Measurements from ENCODE around the gene NR2F2. TPM values are rescaled to one million over a fixed set of nuclear protein-coding genes. Genes with fewer than 3 reads are reported as not detected.

NR2F2 gene
- polyA plus RNA-seq (2013, experiment 1 of 2; ENCODE audit: insufficient read length) = 53.6 TPM
- polyA plus RNA-seq (2013, experiment 2 of 2; ENCODE audit: insufficient read length) = 56.2 TPM

GRCh38 chr15:96330450-96331143, at the start of gene NR2F2:
Gene NR2F2 (plus strand): TSS chr15:96330700. CDS start chr15:96332106, 1,406 bp downstream.
- peak; percentile 100 for DNase-seq

GRCh38 chr15:96285305-96285704, 45.2 kb upstream of the NR2F2 start:
- peak; percentile 99 for DNase-seq

GRCh38 chr15:96285729-96286254, 44.7 kb upstream of the NR2F2 start:
- DNase-seq = no peak

- no peak for DNase-seq
Measured at GRCh38 chr15:96290679-96291078, 39.8 kb upstream of the NR2F2 start.

- DNase-seq = no peak
Measured at GRCh38 chr15:96292635-96293034, 37.9 kb upstream of the NR2F2 start.

GRCh38 chr15:96293441-96293840, 37.1 kb upstream of the NR2F2 start:
- peak; percentile 35 for DNase-seq

GRCh38 chr15:96294766-96295165, 35.7 kb upstream of the NR2F2 start:
- DNase-seq = no peak

GRCh38 chr15:96296264-96296663, 34.2 kb upstream of the NR2F2 start:
- peak; percentile 43 for DNase-seq

GRCh38 chr15:96297783-96298182, 32.7 kb upstream of the NR2F2 start:
- no peak for DNase-seq

GRCh38 chr15:96298217-96298616, 32.3 kb upstream of the NR2F2 start:
- no peak for DNase-seq

GRCh38 chr15:96300836-96301235, 29.7 kb upstream of the NR2F2 start:
- no peak for DNase-seq

- DNase-seq = no peak
Measured at GRCh38 chr15:96303503-96304056, 26.9 kb upstream of the NR2F2 start.

GRCh38 chr15:96304839-96305238, 25.7 kb upstream of the NR2F2 start:
- DNase-seq = no peak

- no peak for DNase-seq
Measured at GRCh38 chr15:96306321-96306720, 24.2 kb upstream of the NR2F2 start.

- no peak for DNase-seq
Measured at GRCh38 chr15:96307856-96308394, 22.6 kb upstream of the NR2F2 start.

- DNase-seq = no peak
Measured at GRCh38 chr15:96309143-96309660, 21.3 kb upstream of the NR2F2 start.

GRCh38 chr15:96311256-96311955, 19.1 kb upstream of the NR2F2 start:
- no peak for DNase-seq

- no peak for DNase-seq
Measured at GRCh38 chr15:96311956-96312294, 18.6 kb upstream of the NR2F2 start.

GRCh38 chr15:96312641-96313335, 17.7 kb upstream of the NR2F2 start:
- DNase-seq = no peak

GRCh38 chr15:96314518-96314917, 16.0 kb upstream of the NR2F2 start:
- DNase-seq = no peak

- no peak for DNase-seq
Measured at GRCh38 chr15:96314963-96315362, 15.5 kb upstream of the NR2F2 start.

- DNase-seq = no peak
Measured at GRCh38 chr15:96316953-96317629, 13.4 kb upstream of the NR2F2 start.
